Germinal center (tissue), 1 donor: ENCODE measurements around the gene GOLGA8G.
"Not testable (repeated sequence)": the region's sequence is repeated elsewhere in the genome, so short reads cannot be mapped to it uniquely, and the experiment has no call there.

Source experiments
- DNase-seq: peaks from one replicate; pipeline ENCODE4 v3.0.0; 2012; ENCODE audit warnings: mixed read lengths, low spot score

Gene GOLGA8G, protein sequence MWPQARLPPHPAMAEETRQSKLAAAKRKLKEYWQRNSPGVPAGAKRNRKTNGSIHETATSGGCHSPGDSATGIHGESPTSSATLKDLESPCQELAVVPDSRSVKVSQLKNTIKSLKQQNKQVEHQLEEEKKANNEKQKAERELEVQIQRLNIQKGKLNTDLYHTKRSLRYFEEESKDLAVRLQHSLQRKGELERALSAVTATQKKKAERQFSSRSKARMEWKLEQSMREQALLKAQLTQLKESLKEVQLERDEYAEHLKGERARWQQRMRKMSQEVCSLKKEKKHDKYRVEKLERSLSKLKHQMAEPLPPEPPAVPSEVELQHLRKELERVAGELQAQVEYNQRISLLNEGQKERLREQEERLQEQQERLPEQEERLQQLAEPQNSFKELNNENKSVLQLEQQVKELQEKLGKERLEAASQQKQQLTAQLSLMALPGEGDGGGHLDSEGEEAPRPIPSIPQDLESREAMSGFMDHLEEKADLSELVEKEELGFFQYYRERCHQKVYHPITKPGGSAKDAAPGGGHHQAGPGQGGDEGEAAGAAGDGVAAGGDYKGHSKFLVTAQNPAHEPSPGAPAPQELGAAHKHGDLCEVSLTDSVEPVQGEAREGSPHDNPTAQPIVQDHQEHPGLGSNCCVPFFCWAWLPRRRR

DNA sequence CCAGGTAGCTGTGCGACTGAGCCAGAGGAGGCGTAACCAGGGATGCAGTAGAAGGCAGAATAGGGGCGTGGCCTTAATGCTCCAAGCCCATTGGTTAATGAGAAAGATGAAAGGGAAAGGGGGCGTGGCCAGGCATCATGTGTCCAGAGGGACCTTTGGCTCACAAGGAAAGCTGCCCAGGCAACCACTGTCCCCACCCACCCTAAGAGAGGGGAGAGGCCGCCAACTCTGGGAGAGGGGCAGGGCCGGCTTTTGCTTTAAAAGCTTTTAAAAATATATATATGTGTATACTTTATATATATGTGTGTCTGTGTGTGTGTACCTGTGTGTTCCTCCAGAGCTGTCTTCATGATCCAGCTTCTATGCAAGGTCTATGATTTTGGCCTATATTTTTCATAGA, at the start of gene GOLGA8G:
TSS of gene GOLGA8G (minus strand) at position 18 of the 400 bp plus-strand sequence. CDS start 62 bp downstream, outside the sequence.
- DNase-seq: not testable (repeated sequence)

DNA sequence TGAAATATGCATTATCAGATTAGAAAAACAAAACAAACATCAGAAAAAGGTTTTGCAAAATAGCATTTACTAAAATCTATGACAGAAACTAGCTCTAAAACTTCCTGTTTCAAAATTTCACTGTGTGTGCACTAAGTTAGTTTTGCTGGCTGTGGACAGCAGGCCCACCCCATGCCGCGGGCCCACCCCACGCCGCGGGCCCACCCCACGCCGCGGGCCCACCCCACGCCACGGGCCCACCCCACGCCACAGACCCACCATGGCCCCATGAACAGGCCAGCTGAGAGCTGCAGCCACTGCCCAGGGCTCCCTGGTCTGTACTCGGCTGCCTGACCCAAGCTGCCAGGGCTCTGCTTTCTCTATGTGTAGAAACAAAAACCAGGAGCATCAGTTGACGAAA, 40.6 kb upstream of the GOLGA8G start:
- DNase-seq: not testable (repeated sequence)

DNA sequence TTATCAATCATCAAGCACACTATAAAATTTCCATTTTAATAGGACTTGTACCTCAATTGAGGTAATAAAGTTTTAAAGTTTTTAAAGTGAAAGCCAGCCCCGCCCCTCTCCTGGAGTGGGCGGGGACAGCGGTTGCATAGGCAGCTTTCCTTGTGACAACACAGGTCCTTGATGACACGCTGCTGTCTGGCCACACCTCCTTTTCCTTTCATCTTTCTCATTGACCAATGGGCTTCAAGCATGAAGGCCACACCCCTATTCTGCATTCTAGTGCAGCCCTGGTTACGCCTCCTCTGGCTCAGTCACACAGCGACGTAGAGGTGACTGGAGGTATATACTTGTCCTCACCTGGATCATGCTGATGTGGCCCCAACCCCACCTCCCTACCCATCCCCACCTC, 20.5 kb upstream of the GOLGA8G start, which contains the start of gene GOLGA6L25:
TSS of gene GOLGA6L25 (plus strand) at position 301 of the 400 bp plus-strand sequence. CDS start at position 362, 61 bp downstream.
- DNase-seq: not testable (repeated sequence)

DNA sequence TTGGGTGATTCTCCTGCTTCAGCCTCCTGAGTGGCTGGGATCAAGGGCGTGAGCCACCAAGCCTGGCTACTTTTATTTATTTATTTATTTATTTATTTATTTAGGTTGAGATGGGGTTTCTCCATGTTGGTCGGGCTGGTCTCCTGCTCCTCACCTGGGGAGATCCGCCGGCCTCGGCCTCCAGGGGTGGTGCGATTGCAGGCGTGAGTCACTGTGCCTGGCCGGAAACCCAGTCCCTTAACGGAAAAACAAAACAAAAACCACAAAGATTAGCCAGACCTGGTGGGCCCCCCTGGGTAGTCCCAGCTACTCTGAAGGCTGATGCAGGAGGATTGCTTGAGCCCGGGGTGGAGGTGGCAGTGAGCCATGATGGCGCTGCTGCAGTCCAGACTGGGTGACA, 17.6 kb downstream of the GOLGA8G start:
- not testable (repeated sequence) for DNase-seq

DNA sequence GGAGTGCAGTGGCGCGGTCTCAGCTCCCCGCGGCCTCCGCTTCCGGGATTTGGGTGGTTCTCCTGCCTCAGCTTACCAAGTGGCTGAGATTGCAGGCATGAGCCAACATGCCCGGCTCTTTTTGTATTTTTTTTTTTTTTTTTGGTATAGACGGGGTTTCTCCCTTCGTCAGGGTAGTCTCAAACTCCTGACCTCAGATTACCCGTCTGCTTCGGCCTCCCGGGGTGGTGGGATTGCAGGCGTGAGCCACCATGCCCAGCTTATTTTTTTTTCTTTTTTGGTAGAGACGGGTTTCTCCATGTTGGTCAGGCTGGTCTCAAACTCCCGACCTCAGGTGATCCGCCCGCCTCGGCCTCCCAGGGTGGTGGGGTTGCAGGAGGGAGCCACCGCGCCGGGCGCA, 18.6 kb downstream of the GOLGA8G start:
- DNase-seq: not testable (repeated sequence)

DNA sequence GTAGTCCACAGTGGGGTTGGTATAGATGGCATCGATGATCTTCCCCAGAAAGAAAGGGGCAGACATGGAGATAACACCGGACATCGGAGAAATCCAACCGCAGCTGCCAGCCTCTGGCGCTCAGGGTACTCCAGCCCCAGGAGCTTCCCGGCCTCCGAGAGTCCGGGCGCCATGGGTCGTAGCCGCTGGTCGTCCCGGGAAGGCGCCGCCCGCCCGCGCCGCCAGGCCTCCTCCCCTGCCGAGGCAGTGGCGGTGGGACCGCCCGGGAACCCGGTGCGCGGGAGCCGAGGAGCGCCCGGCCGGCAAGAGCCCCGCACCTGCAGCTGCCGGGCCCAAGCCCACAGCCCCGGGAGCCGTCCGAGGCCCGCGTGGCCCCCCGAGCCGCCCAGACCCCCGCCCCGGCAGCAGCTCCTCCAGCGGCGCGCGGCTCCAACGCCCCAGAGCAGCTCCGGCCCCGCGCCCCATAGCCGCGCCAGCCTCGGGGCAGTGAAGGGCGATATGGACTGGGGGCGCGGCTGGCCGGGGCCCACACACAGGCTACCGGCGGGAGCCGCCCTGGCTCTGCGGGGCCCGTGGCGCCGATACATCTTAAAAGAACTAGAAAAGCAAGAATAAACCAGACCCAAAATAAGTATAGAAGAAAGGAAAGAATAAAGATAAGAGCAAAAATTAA, 24.4 kb downstream of the GOLGA8G start:
- not testable (repeated sequence) for DNase-seq

DNA sequence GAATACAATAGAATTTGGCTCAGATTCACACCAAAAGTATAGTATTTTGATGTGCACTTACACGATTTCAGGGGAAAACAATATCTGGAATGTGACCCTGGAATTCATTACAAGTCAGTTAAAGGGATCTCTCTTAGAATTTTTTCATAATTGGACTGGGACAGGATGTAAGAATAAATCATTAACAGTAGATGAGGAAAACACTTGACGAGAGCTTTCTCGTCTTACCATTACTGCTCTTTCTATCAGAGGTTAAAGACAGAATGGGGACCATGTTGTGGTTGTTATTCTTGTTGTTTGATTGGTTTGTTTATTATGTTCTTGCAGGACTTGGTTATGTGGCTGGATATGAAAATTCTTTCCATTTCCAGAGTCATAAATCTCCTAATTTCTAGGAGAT, 51.4 kb downstream of the GOLGA8G start:
- not testable (repeated sequence) for DNase-seq
